Left colon (tissue), 2 donors: ENCODE measurements around the gene RACK1. TPM values are rescaled to one million over a fixed set of nuclear protein-coding genes. Genes with fewer than 3 reads are reported as not detected.

Experiments used
- ATAC-seq: fragments of 200-7000 bp; cut with Tn5 transposase; one replicate; pipeline ENCODE4 v1.9.1; 2020; ENCODE audit warnings: mild to moderate bottlenecking, moderate library complexity
- DNase-seq, 2 donors: peaks; one replicate each; pipeline ENCODE4 v3.0.0-alpha.2; 2020
- intact Hi-C, 2 donors: fragments of 100-400 bp; cut with DNase I in 1 of 2; cut with micrococcal nuclease in 1 of 2; formaldehyde crosslinking; loops; one replicate each; pipeline versions ENCODE4 v1.11.2 to v1.14.0; 2022; cut with DNase I, micrococcal nuclease
- total RNA-seq, 2 donors: library from RNA; stranded (reverse); fragmentation: NEBNext Ultra II Directional; extraction: Animal tissue kit (Norgen Biotek cat#: 25700); gene quantifications; one replicate each; pipeline ENCODE4 v1.2.1, GENCODE V29; 2021
- donor health status: DM: no; HTN: no; CAD: no.
- donor health status: DM: yes; HTN: yes; CAD: no.

The RACK1 gene
- total RNA-seq, 2 donors from 2014 or later: 1,192 to 1,207 TPM

- ATAC-seq: no peak
- intact Hi-C loops: no loop called here
These were observed 6.6 kb downstream of the RACK1 start for GRCh38 chr5:181236954-181237641.

GRCh38 chr5:181236471-181236870 lies 7.2 kb downstream of the RACK1 start:
- intact Hi-C loops: no loop called here
- DNase-seq (no peak), ATAC-seq (no peak)

More at GRCh38 chr5:181236954-181237641, 6.6 kb downstream of the RACK1 start:
- DNase-seq: no peak

GRCh38 chr5:181235689-181236366 lies 7.9 kb downstream of the RACK1 start:
- ATAC-seq (no peak), DNase-seq (no peak)
- intact Hi-C loops: no loop called here

GRCh38 chr5:181235323-181235688 lies 8.4 kb downstream of the RACK1 start:
- ATAC-seq (peak; percentile 8), DNase-seq (no peak)
- intact Hi-C loops: no loop called here

- no peak for DNase-seq
- peak; percentile 20 for ATAC-seq
- intact Hi-C loops: no loop called here
These were observed 9.0 kb downstream of the RACK1 start for GRCh38 chr5:181234455-181235306.

GRCh38 chr5:181233801-181234454 lies 9.8 kb downstream of the RACK1 start:
- peak; percentile 18 for ATAC-seq
- DNase-seq: no peak
- intact Hi-C loops: no loop called here

- intact Hi-C loops: no loop called here
- DNase-seq (no peak), ATAC-seq (no peak)
These were observed 10.5 kb downstream of the RACK1 start for GRCh38 chr5:181233088-181233800.

- intact Hi-C loops: no loop called here
- no peak for DNase-seq
- ATAC-seq: no peak
These were observed 11.1 kb downstream of the RACK1 start for GRCh38 chr5:181232593-181232992.

GRCh38 chr5:181231432-181231831 lies 12.3 kb downstream of the RACK1 start:
- intact Hi-C loops: no loop called here
- no peak for ATAC-seq
- DNase-seq: no peak

GRCh38 chr5:181230551-181230950 lies 13.2 kb downstream of the RACK1 start:
- intact Hi-C loops: no loop called here
- ATAC-seq (no peak), DNase-seq (no peak)

GRCh38 chr5:181229996-181230395 lies 13.7 kb downstream of the RACK1 start:
- intact Hi-C loops: no loop called here
- no peak for DNase-seq
- no peak for ATAC-seq

GRCh38 chr5:181224390-181225229 lies 19.1 kb downstream of the RACK1 start:
- no peak for ATAC-seq
- DNase-seq: peak in 1 of 2 donors; percentile 48
- intact Hi-C loops: no loop called here

GRCh38 chr5:181223729-181224389 lies 19.8 kb downstream of the RACK1 start:
- ATAC-seq: peak; percentile 2
- peak; percentile 73 for DNase-seq
- intact Hi-C loops: no loop called here

- intact Hi-C loops: no loop called here
- ATAC-seq (peak; percentile 80), DNase-seq (peak; percentile 99 to 100)
These were observed 20.5 kb downstream of the RACK1 start, which contains the start of gene TRIM41 for GRCh38 chr5:181223058-181223728. Gene TRIM41 (plus strand): TSS chr5:181223281. CDS start chr5:181224000, 719 bp downstream.

- intact Hi-C loops: no loop called here
- ATAC-seq (peak; percentile 8), DNase-seq (no peak)
These were observed 21.1 kb downstream of the RACK1 start for GRCh38 chr5:181222630-181223057.

GRCh38 chr5:181221792-181222629 lies 21.7 kb downstream of the RACK1 start:
- intact Hi-C loops: no loop called here
- peak; percentile 56 for ATAC-seq
- DNase-seq: peak; percentile 89 to 94
